ENCODE measurements around the gene CAVIN1. TPM values are rescaled to one million over a fixed set of nuclear protein-coding genes. Genes with fewer than 3 reads are reported as not detected.
"Not testable (repeated sequence)": the region's sequence is repeated elsewhere in the genome, so short reads cannot be mapped to it uniquely, and the experiment has no call there.

Gene CAVIN1
- polyA plus RNA-seq, 1 experiment = 326 TPM

DNA sequence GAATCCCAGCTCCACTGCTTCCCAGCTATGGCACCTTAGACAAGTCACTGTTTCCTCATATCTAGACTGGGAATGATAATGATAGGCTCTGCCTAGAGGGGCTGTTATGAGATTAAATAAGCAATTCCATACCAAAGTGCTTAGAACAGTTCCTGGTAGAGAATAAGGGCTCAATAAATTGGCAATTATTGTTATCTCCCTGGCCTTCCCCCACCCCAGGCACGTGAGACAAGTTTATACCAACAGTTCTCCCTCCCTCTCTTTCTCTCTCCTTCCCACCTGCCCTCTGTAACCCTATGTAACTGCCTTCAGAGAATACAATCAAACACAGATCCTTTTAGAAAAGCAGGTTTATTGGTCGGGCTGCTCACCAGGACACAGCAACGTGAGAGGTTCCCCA is 20.9 kb downstream of the CAVIN1 start:
- TF ChIP-seq, protein P1, sequence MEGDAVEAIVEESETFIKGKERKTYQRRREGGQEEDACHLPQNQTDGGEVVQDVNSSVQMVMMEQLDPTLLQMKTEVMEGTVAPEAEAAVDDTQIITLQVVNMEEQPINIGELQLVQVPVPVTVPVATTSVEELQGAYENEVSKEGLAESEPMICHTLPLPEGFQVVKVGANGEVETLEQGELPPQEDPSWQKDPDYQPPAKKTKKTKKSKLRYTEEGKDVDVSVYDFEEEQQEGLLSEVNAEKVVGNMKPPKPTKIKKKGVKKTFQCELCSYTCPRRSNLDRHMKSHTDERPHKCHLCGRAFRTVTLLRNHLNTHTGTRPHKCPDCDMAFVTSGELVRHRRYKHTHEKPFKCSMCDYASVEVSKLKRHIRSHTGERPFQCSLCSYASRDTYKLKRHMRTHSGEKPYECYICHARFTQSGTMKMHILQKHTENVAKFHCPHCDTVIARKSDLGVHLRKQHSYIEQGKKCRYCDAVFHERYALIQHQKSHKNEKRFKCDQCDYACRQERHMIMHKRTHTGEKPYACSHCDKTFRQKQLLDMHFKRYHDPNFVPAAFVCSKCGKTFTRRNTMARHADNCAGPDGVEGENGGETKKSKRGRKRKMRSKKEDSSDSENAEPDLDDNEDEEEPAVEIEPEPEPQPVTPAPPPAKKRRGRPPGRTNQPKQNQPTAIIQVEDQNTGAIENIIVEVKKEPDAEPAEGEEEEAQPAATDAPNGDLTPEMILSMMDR (IDR thresholded peaks at IDR 0.05; ENCODE audit: low read depth, low read length) = no peak
- ChIA-PET POLR2A (interaction anchor here (0.7 to 1.7 kb wide), 3 partner anchors 10 to 112 kb away, joined by 3 to 6 read pairs (median 4); partner anchors contain the start of gene CAVIN1), CTCF (no interaction called here)
- Histone ChIP-seq H3K4me3 (ENCODE audit: low read depth, low read length) (no peak overlapping the region), H3K27me3 (ENCODE audit: control insufficient read depth, insufficient read depth, low read length) (no peaks in the 10 kb centered on the region), H3K9me3 (ENCODE audit: control insufficient read depth, insufficient read depth, low read length) (no peaks in the 10 kb centered on the region; the same call in 1 of the 2 replicates), H3K27ac (ENCODE audit: low read depth, low read length) (peak overlapping the region; percentile 49)
- DNase-seq (ENCODE audit: low read depth, low spot score) = no peak

DNA sequence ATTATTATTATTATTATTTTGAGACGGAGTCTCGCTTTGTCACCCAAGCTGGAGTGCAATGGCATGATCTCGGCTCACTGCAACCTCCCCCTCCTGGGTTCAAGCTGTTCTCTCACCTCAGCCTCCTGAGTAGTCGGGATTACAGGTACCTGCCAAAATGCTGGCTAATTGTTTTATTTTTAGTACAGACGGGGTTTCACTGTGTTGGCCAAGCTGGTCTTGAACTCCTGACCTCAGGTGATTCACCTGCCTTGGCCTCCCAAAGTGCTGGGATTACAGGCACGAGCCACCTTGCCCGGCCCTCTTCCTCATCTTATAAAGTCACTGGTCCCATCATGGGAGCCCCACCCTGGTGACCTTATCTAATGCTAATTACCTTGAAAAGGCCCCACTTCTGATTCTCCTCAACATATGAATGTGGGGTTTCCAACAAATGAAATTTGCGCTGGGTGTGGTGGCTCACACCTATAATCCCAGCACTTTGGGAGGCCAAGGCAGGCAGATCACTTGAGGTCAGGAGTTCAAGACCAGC is 22.1 kb downstream of the CAVIN1 start:
- POLR2A ChIA-PET = interaction anchor here (0.6 to 1.7 kb wide), 2 partner anchors 22 to 275 kb away, joined by 3 to 6 read pairs; partner anchors contain the start of gene CAVIN1
- DNase-seq (ENCODE audit: low read depth, low spot score); H3K9me3 ChIP-seq (ENCODE audit: control insufficient read depth, insufficient read depth, low read length); H3K27ac ChIP-seq (ENCODE audit: low read depth, low read length); H3K4me3 ChIP-seq (ENCODE audit: low read depth, low read length); H3K27me3 ChIP-seq (ENCODE audit: control insufficient read depth, insufficient read depth, low read length): not testable (repeated sequence)
- CTCF ChIA-PET = interaction anchor here (0.7 to 1.4 kb wide), 2 partner anchors 12 to 126 kb away, joined by 3 read pairs; partner anchors contain the start of gene STAT3

DNA sequence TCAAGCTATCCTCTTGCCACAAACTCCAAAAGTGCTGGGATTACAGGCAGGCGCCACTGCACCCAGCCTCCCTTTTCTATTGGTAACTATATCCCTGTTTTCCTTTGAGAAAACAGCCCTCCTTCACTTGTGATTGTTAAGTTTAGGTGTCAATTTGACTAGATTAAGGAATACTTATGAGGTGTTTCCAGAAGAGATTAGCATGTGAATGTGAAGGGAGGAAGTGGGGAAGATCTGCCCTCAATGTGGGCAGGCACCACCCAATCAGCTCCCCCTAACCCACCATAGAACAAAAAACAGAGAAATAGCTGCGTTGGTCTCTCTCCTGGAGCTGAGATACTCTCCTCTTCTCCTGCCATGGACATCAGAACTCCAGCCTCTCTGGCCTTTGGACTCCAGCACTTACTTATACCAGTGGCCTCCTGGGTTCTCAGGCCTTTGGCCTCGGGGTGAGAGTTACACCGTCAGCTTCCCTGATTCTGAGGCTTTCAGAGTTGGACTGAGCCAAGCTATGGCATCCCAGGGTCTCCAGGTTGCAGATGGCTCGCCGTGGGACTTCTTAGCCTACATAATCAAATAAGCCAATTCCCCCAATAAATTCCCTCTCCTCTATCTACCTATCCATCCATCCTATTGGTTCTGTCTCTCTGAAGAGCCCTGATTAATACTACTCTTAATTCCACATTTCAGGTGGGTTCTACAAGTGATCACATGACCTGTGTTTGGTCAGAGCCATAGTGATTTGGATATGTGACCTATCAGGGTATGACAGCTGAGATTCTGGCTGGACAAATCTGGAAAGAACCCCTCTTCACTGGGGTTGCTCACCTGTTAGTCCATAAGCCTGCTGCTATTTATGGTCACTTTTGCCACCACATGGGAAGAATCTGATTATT is 22.9 kb downstream of the CAVIN1 start:
- POLR2A ChIA-PET = interaction anchor here (0.6 to 2.7 kb wide), 4 partner anchors 9 to 276 kb away, joined by 3 to 10 read pairs (median 6); partner anchors contain the start of genes CAVIN1 and STAT3
- Histone ChIP-seq H3K4me3 (ENCODE audit: low read depth, low read length) (no peak overlapping the region), H3K27me3 (ENCODE audit: control insufficient read depth, insufficient read depth, low read length) (no peaks in the 10 kb centered on the region), H3K27ac (ENCODE audit: low read depth, low read length) (peak overlapping the region; percentile 48), H3K9me3 (ENCODE audit: control insufficient read depth, insufficient read depth, low read length) (no peaks in the 10 kb centered on the region; the same call in 1 of the 2 replicates)
- TF ChIP-seq, protein P1 (IDR thresholded peaks at IDR 0.05; ENCODE audit: low read depth, low read length) = no peak
- CTCF ChIA-PET = interaction anchor here (0.7 to 1.4 kb wide), 2 partner anchors 11 to 127 kb away, joined by 3 read pairs; partner anchors contain the start of gene STAT3
- no peak for DNase-seq (ENCODE audit: low read depth, low spot score)

DNA sequence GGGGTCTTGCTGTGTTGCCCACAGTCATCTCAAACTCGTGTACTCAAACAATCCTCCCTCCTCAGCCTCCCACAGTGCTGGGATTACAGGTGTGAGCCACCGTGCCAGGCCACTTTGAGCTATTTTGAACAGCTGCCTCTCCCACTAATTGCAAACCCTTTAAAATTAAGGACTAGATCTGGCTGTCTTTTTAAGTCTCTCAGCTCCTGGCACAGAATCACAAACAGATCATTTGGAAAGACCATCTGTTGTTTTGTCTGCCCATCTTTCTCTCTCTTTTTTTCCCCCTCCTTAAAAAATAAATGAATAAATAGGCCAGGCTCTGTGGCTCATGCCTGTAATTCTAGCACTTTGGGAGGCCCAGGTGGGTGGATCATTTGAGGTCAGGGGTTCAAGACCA is 23.9 kb downstream of the CAVIN1 start:
- ChIA-PET POLR2A (interaction anchor here (1.3 to 2.7 kb wide), 4 partner anchors 8 to 24 kb away, joined by 3 to 10 read pairs (median 6); partner anchors contain the start of genes CAVIN1 and STAT3), CTCF (interaction anchor here (0.6 to 1.4 kb wide), 3 partner anchors 10 to 177 kb away, joined by 3 to 5 read pairs (median 4); partner anchors contain the start of gene STAT3)
- Histone ChIP-seq H3K4me3 (ENCODE audit: low read depth, low read length) (no peak overlapping the region), H3K27ac (ENCODE audit: low read depth, low read length) (peak overlapping the region; percentile 31), H3K27me3 (ENCODE audit: control insufficient read depth, insufficient read depth, low read length) (no peaks in the 10 kb centered on the region), H3K9me3 (ENCODE audit: control insufficient read depth, insufficient read depth, low read length) (no peaks in the 10 kb centered on the region)
- TF ChIP-seq, protein P1 (IDR thresholded peaks at IDR 0.05; ENCODE audit: low read depth, low read length) = no peak
- DNase-seq (ENCODE audit: low read depth, low spot score) = no peak

DNA sequence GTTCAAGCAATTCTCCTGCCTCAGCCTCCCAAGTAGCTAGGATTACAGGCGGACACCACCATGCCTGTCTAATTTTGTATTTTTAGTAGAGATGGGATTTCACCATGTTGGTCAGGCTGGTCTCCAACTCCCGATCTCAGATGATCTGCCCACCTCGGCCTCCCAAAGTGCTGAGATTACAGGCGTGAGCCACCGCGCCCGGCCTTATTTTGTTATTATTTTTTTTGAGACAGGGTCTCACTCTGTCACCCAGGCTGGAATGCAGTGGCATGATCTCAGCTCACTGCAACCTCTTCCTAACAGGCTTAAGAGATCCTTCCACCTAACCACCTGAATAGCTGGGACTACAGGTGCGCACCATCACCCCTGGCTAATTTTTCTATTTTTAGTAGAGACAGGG is 27.5 kb downstream of the CAVIN1 start:
- H3K27me3 ChIP-seq (ENCODE audit: control insufficient read depth, insufficient read depth, low read length); H3K9me3 ChIP-seq (ENCODE audit: control insufficient read depth, insufficient read depth, low read length); POLR2A ChIA-PET; H3K27ac ChIP-seq (ENCODE audit: low read depth, low read length); DNase-seq (ENCODE audit: low read depth, low spot score); H3K4me3 ChIP-seq (ENCODE audit: low read depth, low read length): not testable (repeated sequence)
- CTCF ChIA-PET = interaction anchor here (1.2 kb wide), 1 partner anchor 10 kb away, joined by 4 read pairs; no protein-coding TSS in a partner anchor

Measured in AG04450 (cell line).